ENCODE measurements around the gene SAG.
A peak's percentile ranks its signal among the peaks of the same experiment; 100 is the strongest.

Gene SAG

GRCh38 chr2:233288663-233289062 lies 19.0 kb upstream of the SAG start:
- DNase-seq (ENCODE audit: low spot score), result peak; percentile 16

- no peak for DNase-seq (ENCODE audit: low spot score)
These were observed 18.0 kb upstream of the SAG start for GRCh38 chr2:233289648-233290047.

- no peak for DNase-seq (ENCODE audit: low spot score)
These were observed 17.4 kb upstream of the SAG start for GRCh38 chr2:233290051-233290845.

GRCh38 chr2:233295891-233296290 lies 11.7 kb upstream of the SAG start:
- no peak for DNase-seq (ENCODE audit: low spot score)

GRCh38 chr2:233297076-233297475 lies 10.5 kb upstream of the SAG start:
- DNase-seq (ENCODE audit: low spot score), result no peak

GRCh38 chr2:233300401-233300800 lies 7.2 kb upstream of the SAG start:
- DNase-seq (ENCODE audit: low spot score), result no peak

GRCh38 chr2:233301248-233301647 lies 6.4 kb upstream of the SAG start:
- DNase-seq (ENCODE audit: low spot score), result no peak

GRCh38 chr2:233301811-233302210 lies 5.8 kb upstream of the SAG start:
- no peak for DNase-seq (ENCODE audit: low spot score)

- no peak for DNase-seq (ENCODE audit: low spot score)
These were observed 4.4 kb upstream of the SAG start for GRCh38 chr2:233303252-233303651.

- DNase-seq (ENCODE audit: low spot score), result peak; percentile 9
These were observed 3.8 kb downstream of the SAG start for GRCh38 chr2:233311241-233311926.

- DNase-seq (ENCODE audit: low spot score), result no peak
These were observed 5.3 kb downstream of the SAG start for GRCh38 chr2:233312874-233313273.

- DNase-seq (ENCODE audit: low spot score), result no peak
These were observed 6.7 kb downstream of the SAG start for GRCh38 chr2:233314180-233314925.

GRCh38 chr2:233317196-233317943 lies 9.8 kb downstream of the SAG start:
- DNase-seq (ENCODE audit: low spot score), result no peak

GRCh38 chr2:233319256-233319655 lies 11.6 kb downstream of the SAG start:
- no peak for DNase-seq (ENCODE audit: low spot score)

GRCh38 chr2:233320470-233320869 lies 12.9 kb downstream of the SAG start:
- DNase-seq (ENCODE audit: low spot score), result no peak

GRCh38 chr2:233321166-233321565 lies 13.6 kb downstream of the SAG start:
- DNase-seq (ENCODE audit: low spot score), result no peak

- DNase-seq (ENCODE audit: low spot score), result no peak
These were observed 16.2 kb downstream of the SAG start for GRCh38 chr2:233323851-233324250.

- no peak for DNase-seq (ENCODE audit: low spot score)
These were observed 17.6 kb downstream of the SAG start for GRCh38 chr2:233325256-233325655.

- DNase-seq (ENCODE audit: low spot score), result no peak
These were observed 18.2 kb downstream of the SAG start for GRCh38 chr2:233325814-233326213.

GRCh38 chr2:233326500-233326899 lies 18.9 kb downstream of the SAG start:
- no peak for DNase-seq (ENCODE audit: low spot score)

- no peak for DNase-seq (ENCODE audit: low spot score)
These were observed 21.3 kb downstream of the SAG start for GRCh38 chr2:233328922-233329321.

All from SK-N-DZ (cell line).